Urothelium cell line (cell line): ENCODE data around the gene SLC9A9.

ENCODE experiments used
- DNase-seq: peaks from one replicate; pipeline ENCODE4 v3.0.0; 2011; ENCODE audit warnings: low spot score, mixed read lengths
- FAIRE-seq: peaks from 2 replicates; lab custom pipeline; 2011; peaks lifted over from hg19 to GRCh38; lab: Jason Lieb, UNC

Gene SLC9A9

DNA sequence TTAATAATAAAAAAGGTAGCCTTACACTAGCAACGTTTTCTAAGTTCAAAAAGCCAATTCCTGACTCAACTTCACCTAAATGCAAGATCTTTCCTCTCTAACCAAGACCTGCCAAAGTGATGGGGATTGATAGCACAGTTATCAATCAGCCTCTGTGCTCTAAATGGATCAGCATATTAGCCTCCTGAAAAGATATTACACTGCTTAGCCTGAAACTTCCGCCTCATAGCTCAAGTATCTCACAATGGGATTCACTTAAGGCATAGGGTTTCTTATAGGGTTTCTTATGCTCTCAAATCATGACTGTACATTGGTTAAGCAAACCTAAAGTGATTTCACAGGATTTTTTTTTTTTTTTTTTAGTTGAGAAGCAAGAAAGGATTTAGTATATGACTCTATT is 436 bp upstream of the SLC9A9 start:
- DNase-seq (no peak), FAIRE-seq (no peak)

DNA sequence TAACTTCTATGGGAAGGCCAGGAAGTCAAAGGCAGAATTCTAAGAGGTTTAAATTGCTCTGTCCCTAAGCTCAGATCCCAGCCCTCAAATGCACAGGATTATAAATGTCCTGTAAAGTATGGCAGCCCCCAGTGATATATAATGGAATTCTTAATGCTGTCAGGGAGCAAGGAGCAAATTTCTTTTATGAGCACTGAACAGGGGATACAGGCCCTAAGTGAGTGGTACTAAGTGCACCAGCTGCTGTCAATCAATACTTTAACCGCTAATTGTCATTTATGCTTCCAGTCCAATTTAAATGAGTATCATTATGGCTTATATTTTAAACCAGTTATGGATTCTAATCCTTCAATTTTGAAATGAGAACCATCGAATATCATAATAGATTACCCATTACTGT is 4.7 kb downstream of the SLC9A9 start:
- DNase-seq (no peak), FAIRE-seq (no peak)

DNA sequence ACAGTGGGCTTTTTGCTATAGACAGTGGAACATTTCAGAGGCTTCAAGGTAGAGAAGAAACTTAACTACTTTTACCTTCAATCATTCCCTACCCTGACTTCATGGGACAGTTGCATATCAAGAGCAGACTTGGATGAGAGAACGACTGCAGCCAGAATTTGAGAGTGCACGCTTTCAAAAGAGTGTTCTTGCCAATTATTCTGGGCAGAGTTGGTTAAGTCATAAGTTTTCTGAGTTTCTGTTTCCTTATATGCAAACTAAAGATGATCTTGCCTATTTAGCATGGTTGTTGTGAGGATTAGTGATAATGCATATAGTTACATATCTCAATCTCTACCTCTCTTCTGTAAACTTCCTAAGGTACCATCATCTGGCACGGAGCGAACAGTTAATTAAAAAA is 7.6 kb downstream of the SLC9A9 start:
- FAIRE-seq (no peak), DNase-seq (no peak)

DNA sequence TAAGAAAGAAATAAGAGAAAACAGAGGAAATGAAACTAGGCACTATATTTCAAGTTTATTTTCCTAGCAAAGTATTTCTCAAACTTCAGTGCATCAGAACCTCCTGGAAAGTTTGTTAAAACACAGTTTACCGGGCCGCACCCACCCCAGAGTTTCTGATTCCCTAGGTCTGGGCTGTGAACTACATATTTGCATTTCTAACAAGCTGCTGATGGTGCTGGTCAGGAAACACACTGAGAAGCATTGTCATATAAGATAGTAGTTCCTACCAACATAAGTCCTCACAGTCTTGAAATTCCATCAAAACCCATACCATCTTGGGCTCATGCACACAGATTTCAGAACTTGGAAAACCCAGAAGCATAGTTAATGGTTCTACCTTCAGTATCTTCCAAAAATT is 8.3 kb downstream of the SLC9A9 start:
- DNase-seq (no peak), FAIRE-seq (no peak)

DNA sequence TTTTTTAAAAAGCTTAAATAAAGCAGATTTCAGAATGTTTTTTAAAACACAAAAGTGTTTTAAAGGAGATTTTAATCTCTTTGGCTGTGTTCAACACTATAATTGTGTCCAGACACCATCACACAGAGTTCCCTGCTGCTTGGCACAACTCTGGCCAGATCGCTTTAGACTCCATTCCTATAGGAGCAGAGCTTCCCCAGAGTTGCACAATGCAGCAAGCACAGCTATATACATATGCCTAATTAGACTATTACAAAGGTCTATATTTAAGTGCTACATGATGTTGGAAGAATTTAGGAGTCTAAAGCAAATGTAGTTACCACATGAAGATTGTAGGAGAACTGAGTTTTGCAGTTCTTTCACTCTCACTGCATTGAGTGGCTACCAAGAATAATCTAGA is 11.2 kb downstream of the SLC9A9 start:
- FAIRE-seq: no peak
- no peak for DNase-seq

DNA sequence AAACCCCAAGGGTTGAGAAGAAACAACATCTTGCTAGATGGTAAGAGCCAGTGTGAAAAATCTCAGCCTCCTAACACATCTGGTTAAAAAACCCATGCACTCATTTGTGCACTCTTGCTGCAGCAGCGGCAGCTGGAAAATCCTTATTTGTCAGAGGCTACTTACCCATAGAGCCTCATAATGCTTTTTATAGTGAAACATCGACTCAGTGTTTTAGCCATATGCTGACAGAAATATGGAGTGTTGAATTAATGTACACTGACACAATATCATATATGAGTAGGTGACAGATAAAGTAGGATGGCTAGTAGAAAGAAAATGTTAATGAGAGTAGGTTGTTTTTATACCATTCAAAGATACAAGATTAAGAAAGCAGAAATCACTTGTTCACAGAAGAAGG is 13.0 kb downstream of the SLC9A9 start:
- FAIRE-seq (no peak), DNase-seq (no peak)

DNA sequence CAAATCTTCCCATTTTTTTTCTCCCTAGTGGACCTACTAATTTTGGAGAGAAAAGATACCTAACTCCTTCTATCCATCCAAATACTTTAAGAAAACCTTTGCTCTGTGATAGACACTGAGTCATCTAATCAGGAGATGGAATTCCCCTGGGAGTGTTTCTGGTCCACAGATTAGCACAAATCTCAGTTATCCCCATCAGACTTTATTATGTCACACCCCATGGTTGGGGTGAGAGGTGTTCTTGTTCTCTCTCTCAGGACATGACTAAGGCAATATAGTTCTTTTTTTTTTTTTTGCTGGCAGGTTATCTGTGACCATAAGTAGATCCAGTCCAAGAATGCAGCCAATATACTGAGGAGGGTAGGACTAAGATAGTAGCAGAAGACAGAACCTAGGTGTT is 15.8 kb downstream of the SLC9A9 start:
- no peak for FAIRE-seq

DNA sequence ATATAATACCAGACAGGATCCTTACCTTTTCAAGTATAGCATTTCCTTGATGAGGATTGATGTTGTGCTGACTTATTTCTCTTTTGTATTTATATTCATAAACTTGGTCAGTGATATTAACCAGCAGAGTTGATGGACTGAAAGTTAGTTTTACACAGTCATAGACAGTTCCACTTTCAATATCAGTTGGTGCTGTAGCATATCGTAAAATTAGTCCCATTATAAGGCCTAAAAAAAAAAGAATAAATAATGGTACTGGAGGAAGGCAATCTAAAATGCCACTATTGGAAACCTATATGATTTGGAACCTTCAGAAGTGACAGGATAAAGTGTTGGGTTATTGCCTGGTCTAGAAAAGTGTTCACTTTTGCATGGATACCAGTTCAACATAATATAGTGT is 16.3 kb downstream of the SLC9A9 start:
- FAIRE-seq (no peak), DNase-seq (no peak)

More for the DNA sequence above, 15.8 kb downstream of the SLC9A9 start:
- no peak for DNase-seq

DNA sequence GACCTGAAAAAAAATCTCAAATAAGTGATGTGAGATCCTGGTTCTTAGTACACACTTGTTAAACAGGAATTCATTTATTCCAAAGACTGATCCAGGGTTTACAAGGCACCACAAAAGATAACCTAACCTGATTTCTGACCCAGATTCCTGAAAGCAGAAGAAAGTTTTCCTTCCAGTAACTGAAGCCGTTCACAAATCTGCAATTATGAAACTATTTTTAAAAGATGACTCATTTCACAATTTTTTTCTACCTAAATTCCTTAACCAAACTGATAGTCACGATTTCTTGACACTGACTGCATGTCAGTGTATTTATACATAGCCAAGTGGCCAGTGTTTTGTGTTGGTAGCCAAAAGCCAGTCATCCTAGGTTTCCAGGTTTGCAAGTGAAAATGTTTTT is 17.1 kb downstream of the SLC9A9 start:
- DNase-seq (no peak), FAIRE-seq (no peak)

DNA sequence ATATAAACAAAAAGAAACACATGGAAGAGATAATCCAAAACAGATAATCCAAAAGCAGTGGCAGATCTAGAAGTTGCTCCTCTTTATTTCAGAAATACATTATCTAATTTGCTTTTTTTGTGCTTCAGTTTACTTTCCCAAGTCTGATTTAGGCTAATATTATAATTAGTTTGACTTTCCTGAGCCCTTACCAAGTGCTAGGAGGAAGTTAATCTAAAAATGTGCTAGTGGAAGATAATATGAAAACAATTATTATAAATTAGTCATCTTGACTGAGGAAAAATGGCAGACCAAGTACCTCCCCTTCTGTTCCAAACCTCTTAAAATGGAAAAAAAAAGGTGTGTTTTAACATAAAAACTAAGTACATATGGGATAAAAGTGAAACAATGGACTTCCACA is 17.5 kb downstream of the SLC9A9 start:
- FAIRE-seq (no peak), DNase-seq (no peak)

DNA sequence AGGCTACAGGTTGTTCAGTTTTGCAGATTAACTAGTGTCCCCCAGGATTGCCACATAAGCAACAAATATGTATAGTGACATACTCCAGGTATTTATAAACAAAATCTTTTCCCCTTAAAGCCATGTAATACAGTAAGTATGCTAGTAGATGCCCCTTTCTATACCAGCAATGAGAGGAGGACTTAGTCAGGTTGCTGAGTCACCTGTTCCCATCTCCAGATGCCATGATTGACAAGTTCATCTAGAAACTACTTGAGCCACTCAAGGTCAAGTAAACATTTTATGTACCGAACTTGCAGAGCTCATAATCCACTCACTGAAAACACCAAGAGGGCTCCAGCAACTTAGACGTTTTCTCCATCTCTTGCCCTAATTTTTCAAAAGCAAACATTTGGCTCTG is 18.2 kb downstream of the SLC9A9 start:
- DNase-seq: no peak
- no peak for FAIRE-seq

DNA sequence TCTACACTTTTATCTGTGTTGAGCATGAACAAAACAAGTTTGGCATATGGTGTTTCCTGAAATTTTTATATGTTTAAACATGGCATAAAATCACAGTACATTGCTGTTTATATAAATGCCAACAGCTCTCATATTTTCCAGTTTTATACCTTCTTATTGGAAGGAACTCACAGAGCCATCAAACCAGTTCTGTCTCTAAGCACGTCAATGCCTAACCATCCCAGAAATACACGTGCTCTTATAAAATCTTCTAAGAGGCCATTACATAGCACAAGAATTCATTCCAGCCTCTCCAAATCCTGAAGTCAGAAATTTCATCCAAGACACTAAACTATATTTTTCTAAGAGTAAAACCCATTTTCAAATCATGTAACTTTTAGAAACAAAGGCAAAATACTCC is 20.8 kb downstream of the SLC9A9 start:
- DNase-seq (no peak), FAIRE-seq (no peak)

DNA sequence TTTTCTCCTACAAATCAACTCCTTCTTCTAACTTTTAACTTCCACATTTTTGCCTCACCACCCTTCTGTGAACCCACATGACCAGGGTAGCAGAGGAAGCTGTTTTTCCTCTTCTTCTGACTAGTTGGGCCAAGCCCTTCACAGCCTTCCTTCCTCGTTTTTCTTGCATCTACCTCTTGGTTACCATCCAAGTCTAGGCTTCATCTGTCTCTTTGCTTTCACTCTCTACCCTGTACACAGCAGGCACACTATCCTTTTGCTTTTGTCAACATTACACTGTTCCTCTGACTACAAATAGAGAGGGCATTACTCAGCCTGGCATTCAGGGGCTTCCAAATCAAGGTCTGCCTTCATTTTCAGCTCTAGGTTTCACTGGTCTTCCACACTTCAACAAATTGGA is 22.0 kb downstream of the SLC9A9 start:
- FAIRE-seq (no peak), DNase-seq (no peak)

DNA sequence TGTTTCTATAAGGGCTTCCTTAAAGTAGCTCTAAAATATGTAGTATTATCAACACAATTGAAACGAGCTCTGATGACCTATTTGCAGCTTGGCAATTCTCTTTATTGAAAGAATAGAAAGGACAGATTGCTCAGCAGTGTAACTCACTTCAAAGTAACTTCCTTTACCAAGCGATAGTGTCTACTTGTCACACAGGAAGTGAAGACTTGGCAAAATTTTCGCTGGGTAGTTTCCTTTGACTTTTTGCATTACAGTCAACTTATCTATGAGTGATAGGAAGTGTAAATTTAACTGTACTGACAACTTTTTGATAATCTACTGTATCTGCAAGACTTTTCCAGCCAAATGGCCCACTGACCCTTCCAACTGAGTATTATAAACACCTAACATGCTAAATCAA is 22.8 kb downstream of the SLC9A9 start:
- DNase-seq (no peak), FAIRE-seq (no peak)

DNA sequence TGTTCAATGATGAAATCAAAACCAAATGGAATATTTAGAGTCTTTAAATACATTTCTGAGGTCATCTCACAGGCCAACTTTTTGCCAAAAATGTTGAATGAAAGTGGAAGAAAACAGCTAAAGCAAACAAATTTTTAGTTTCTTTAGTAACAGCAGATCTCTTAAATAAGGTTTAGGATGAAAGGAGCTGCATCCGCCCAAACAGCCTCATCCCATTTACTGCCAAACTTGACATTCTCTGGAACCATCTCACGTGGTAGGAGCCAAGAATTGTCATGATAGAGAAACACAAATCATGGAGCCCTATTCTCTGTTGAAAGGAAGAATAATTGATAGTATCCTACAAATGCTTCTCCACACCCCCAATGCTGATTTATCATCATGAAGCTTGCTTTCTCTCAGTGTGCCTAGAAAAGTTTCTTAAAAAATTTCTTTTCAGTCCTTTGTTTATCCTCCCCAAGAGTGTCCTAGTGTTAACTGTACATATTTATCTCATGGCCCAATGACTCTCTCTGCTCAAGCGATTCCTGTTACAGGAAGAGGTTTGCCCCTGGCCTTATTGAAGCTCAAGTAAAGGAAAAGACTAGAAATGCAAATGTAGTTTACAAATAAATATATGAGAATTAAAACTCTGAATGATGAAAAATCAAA is 23.4 kb downstream of the SLC9A9 start:
- FAIRE-seq: no peak
- no peak for DNase-seq

DNA sequence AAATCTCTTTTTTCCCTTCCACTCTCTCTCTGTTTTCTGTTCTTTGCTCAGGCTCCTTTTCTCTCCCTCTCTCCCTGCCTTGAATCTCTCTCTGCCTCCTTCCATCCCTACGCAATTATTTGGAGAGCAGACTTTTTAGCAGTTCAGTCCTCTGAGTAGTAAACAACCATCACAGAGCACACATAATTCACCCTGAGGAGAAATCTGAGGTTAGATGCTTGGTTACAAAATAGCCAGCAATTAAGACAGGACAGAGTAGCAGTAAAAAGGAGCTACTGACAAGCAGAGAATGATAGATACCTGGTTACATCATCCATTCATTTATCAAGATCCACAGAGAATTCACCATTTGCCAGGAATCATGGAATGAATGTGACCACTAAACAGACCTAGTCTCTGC is 25.5 kb downstream of the SLC9A9 start:
- no peak for FAIRE-seq

DNA sequence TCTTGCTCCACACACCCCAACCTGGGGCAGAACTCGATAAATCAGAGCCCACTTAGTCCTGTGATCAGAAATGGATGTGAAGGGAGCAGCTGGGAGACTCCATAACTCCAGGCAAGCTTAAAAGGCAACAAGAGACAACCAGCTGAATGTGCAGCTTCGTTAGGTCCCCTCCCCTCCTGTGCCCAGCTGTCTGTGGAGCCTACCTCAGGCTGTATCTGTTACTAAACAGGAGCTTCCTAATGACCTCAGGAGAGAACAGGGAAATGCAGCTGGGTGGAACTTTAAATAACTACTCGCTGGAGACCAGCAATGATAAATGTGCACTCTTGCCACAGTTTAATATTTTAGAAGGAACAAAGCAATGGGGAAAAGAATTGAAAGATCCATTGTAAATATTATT is 25.9 kb downstream of the SLC9A9 start:
- no peak for DNase-seq
- FAIRE-seq: no peak

More for the DNA sequence above, 25.5 kb downstream of the SLC9A9 start:
- no peak for DNase-seq

DNA sequence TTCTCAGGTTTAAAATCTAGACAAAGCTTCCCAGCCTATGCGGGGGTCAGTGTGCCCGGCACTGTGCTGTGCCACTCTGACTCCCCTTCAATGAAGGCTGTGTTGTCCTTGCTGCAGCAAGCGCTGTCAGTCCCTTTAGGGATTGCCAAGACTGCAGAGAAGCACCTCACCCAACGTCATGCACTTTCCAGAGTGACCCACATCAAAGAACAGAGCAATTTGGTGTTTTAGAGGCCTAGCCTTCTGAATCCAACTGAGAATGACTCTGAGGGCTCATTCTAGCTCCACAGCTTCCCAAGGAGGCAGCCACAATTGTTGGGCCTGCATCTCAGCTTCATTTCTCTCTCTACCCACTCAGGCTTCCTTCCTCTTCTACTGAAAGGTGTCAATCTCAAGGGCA is 26.4 kb downstream of the SLC9A9 start:
- FAIRE-seq: no peak
- DNase-seq: no peak

DNA sequence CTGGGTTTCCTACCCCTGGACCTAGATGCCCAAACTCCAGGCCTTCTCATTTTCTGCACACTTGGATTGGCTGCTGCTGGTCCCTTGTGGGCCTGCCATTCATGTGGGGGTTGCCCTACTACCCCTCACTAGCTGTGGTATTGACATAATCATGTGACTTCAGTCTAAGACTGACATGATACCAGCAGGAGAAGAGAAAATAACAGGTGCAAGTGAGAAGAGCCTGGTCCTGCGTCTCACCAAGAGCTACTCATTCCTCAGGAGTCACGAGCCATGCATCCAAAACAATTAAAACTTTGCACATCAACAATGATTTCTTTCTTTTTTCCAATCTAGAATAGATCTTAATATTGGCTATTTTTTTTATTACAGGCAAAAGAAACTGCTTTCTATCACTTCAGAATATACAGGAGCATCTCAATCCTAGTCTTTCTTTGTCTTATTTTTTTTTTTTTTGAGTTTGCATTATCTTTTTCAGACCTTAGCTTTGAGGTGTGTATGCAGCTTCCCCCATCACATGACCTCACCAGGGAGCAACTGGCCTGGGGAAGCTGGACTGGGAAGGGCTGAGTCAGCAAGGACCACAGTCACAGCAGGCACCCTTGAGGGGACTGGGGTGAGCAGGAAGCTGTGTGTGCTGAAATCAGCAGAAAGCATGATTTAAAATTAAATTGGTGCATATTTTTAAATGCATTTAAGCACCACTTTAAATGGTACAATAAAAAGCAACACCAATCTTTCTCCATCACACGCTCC is 27.6 kb downstream of the SLC9A9 start:
- FAIRE-seq (no peak), DNase-seq (no peak)

DNA sequence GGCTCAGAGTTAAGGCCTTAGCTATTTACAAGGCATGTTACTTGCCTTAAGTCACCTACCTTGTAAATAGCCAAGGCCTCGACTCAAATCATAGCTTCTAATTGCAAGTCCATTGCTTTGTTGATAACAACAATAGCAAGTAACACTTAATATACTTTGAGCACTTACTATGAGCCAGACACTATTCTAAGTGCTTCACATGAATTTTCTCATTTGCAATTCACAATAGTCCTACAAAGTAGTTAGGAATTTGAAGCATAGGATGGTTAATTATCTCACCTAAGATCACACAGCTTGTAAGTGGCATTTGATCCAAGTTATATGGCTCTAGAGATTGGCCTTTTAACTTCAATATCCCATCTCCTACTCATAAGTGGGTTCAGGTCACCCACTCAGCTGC is 28.4 kb downstream of the SLC9A9 start:
- FAIRE-seq (no peak), DNase-seq (no peak)

DNA sequence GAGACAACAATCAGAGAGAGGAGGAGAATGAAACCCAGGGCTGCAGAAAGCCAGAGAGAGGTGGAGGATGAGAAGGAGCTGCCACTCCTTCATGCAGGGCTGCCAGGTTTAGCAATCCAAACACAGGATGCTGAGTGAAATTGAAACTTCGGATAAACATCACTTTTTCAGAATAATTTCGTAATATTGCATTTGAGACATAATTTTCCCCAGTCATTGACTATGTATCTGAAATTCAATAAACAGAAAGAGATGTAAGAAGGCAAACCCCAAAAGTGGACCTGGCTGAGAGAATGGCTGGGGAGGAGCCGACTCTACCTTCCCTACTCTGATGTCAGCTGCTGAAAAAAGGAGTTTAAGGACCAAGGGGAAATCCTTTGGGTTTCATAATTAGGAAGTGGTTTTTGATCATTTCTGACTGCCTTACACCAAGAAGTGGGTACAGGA is 33.8 kb downstream of the SLC9A9 start:
- DNase-seq (no peak), FAIRE-seq (no peak)

DNA sequence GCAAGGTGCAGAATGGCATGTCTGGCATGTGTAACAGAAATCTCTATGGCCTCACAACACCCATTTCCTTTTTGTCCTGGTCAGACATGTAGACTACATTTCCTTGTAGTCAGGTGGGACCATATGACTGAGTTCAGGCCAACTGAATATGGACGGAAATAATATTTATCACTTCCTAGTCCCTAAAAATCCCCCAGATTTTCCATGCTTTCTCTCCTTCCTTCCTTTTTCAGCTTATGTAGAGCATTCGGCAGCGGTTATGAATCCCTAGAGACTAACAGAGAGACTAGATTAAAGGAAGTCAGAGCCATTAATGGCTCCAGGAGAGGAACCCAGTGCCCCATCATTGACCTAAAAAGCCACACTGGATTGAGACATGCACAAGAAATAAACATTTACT is 35.8 kb downstream of the SLC9A9 start:
- DNase-seq (no peak), FAIRE-seq (no peak)

DNA sequence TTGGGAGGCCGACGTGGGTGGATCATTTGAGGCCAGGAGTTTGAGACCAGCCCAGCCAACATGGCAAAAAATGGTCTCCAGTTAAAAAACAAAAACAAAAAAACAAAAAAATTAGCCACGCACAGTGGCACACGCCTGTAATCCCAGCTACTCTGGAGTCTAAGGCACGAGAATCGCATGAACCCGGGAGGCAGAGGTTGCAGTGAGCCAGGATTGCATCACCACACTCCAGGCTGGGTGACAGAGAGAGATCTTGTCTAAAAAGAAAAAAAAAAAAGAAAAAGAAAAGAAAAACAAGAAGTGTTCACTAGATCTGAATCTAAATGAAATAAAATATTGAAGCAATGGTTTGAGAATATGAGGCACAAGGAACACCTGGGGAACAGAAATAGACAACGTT is 36.7 kb downstream of the SLC9A9 start:
- FAIRE-seq (no peak), DNase-seq (no peak)
